Caco-2 (cell line): Measurements from ENCODE around the gene CTIF. TPM values are rescaled to one million over a fixed set of nuclear protein-coding genes. Genes with fewer than 3 reads are reported as not detected.
A peak's percentile ranks its signal among the peaks of the same experiment; 100 is the strongest.

Experiments used
- BruUV-seq: library from RNA; stranded (reverse); fragments of 400-500 nt; replicated peaks from 2 replicates; lab custom pipeline; 2021; lab: Mats Ljungman, UMichigan
- CTCF ChIA-PET: fragments of 300-600 bp; sonication (Branson Sonifier 250); formaldehyde crosslinking; loops from one replicate; lab custom pipeline; 2022; ENCODE audit warnings: antibody characterized with exemption; lab: Charles Lee
- POLR2A ChIA-PET: fragments of 300-600 bp; sonication (Branson Sonifier 250); formaldehyde crosslinking; loops from one replicate; lab custom pipeline; 2022; ENCODE audit warnings: antibody characterized with exemption; lab: Charles Lee
- DNase-seq, 2 experiments: peaks; one replicate each; pipeline versions ENCODE4 v3.0.0 to v3.0.0-alpha.2; 2020 to 2022
- H3K27me3 ChIP-seq: replicated peaks from 2 replicates; pipeline ENCODE4 v1.6.0; 2011; ENCODE audit warnings: low read length; ENCODE audit not compliant: control insufficient read depth, insufficient read depth
- H3K36me3 ChIP-seq: 2 replicates; pipeline ENCODE4 v1.5.1; 2011; ENCODE audit warnings: low read length; ENCODE audit not compliant: control insufficient read depth, insufficient read depth
- H3K4me1 ChIP-seq: fragments of 250-450 bp; sonication (Bioruptor Pico); 2 replicates; pipeline ENCODE4 v1.5.1; 2020; ENCODE audit warnings: mild to moderate bottlenecking
- H3K4me3 ChIP-seq: 2 replicates; pipeline ENCODE4 v1.5.1; 2011; ENCODE audit warnings: low read depth, mild to moderate bottlenecking, control low read depth, low read length
- H3K9me3 ChIP-seq: fragments of 250-450 bp; sonication (Bioruptor Pico); 2 replicates; pipeline ENCODE4 v1.5.1; 2020; ENCODE audit warnings: mild to moderate bottlenecking, moderate library complexity
- H3K27ac Mint-ChIP-seq: one replicate; pipeline ENCODE4 v1.8.0; 2022; ENCODE audit warnings: mixed read lengths; ENCODE audit not compliant: unreplicated experiment
- H3K27me3 Mint-ChIP-seq: one replicate; pipeline ENCODE4 v1.8.0; 2022; ENCODE audit warnings: mixed read lengths; ENCODE audit not compliant: insufficient read depth, unreplicated experiment
- H3K36me3 Mint-ChIP-seq: one replicate; pipeline ENCODE4 v1.8.0; 2022; ENCODE audit warnings: mild to moderate bottlenecking, mixed read lengths; ENCODE audit not compliant: insufficient read depth, unreplicated experiment
- H3K4me1 Mint-ChIP-seq: one replicate; pipeline ENCODE4 v1.8.0; 2022; ENCODE audit warnings: low read depth, mixed read lengths; ENCODE audit not compliant: unreplicated experiment
- H3K4me3 Mint-ChIP-seq: one replicate; pipeline ENCODE4 v1.8.0; 2022; ENCODE audit warnings: mild to moderate bottlenecking, moderate library complexity, mixed read lengths; ENCODE audit not compliant: unreplicated experiment
- H3K9me3 Mint-ChIP-seq: one replicate; pipeline ENCODE4 v1.8.0; 2022; ENCODE audit warnings: mixed read lengths; ENCODE audit not compliant: unreplicated experiment
- CTCF ChIP-seq, 2 experiments: fragments of 200-600 bp in 1 of 2; IDR thresholded peaks; 1 replicate in 1 of 2; 2 replicates in 1 of 2; pipeline versions ENCODE4 v1.5.1 to v1.8.0; 2011 to 2022; ENCODE audit warnings: antibody characterized with exemption in 1 of 2, control low read depth in 1 of 2, inconsistent platforms in 1 of 2, low read depth in 1 of 2, low read length in 1 of 2, mild to moderate bottlenecking in 1 of 2, moderate library complexity in 1 of 2; ENCODE audit not compliant: insufficient read depth in 1 of 2, severe bottlenecking in 1 of 2, unreplicated experiment in 1 of 2
- intact Hi-C: fragments of 100-400 bp; cut with micrococcal nuclease; formaldehyde crosslinking; loops from one replicate; pipeline ENCODE4 v1.10.0; 2022; ENCODE audit not compliant: unreplicated experiment
- total RNA-seq: library from RNA; stranded (reverse); gene quantifications from 2 replicates; pipeline ENCODE4 v1.2.3, GENCODE V29; 2022

CTIF gene
- total RNA-seq, 1 experiment from 2014 or later, result 19.9 TPM

- H3K4me3 Mint-ChIP-seq, result no peak overlapping the region
- POLR2A ChIA-PET, result no interaction called here
- Histone ChIP-seq H3K36me3 (no peaks in the 10 kb centered on the region), H3K27me3 (no peaks in the 10 kb centered on the region), H3K9me3 (no peaks in the 10 kb centered on the region), H3K4me1 (peaks cover 9% of the 10 kb centered on the region), H3K4me3 (no peak overlapping the region)
- no peaks in the 10 kb centered on the region for H3K4me1 Mint-ChIP-seq
- intact Hi-C loops, result no loop called here
- BruUV-seq, result no TSS peak
- H3K36me3 Mint-ChIP-seq, result no peaks in the 10 kb centered on the region
- H3K27me3 Mint-ChIP-seq, result no peaks in the 10 kb centered on the region
- DNase-seq, result no peak
- CTCF ChIA-PET, result no interaction called here
- no peaks in the 10 kb centered on the region for H3K9me3 Mint-ChIP-seq
- H3K27ac Mint-ChIP-seq, result no peak overlapping the region
- no peak for TF ChIP-seq CTCF (IDR thresholded peaks at IDR 0.05; ENCODE audit: insufficient read depth in 1 of 2, low read depth in 1 of 2, low read length in 1 of 2, severe bottlenecking in 1 of 2, unreplicated experiment in 1 of 2)
Observed at GRCh38 chr18:48776156-48776555, 237.3 kb downstream of the CTIF start.

GRCh38 chr18:48776641-48777025 is 237.8 kb downstream of the CTIF start:
- intact Hi-C loops, result no loop called here
- no peak for DNase-seq
- Histone ChIP-seq H3K4me3 (no peak overlapping the region), H3K36me3 (no peaks in the 10 kb centered on the region), H3K9me3 (no peaks in the 10 kb centered on the region), H3K27me3 (no peaks in the 10 kb centered on the region), H3K4me1 (peaks cover 10% of the 10 kb centered on the region)
- Mint-ChIP-seq H3K4me3 (no peak overlapping the region), H3K9me3 (no peaks in the 10 kb centered on the region), H3K27ac (no peak overlapping the region), H3K36me3 (no peaks in the 10 kb centered on the region), H3K4me1 (no peaks in the 10 kb centered on the region), H3K27me3 (no peaks in the 10 kb centered on the region)
- ChIA-PET POLR2A (no interaction called here), CTCF (no interaction called here)
- BruUV-seq, result no TSS peak
- TF ChIP-seq CTCF (IDR thresholded peaks at IDR 0.05; ENCODE audit: insufficient read depth in 1 of 2, low read depth in 1 of 2, low read length in 1 of 2, severe bottlenecking in 1 of 2, unreplicated experiment in 1 of 2), result no peak

- no peaks in the 10 kb centered on the region for H3K27me3 ChIP-seq
- peaks cover 15% of the 10 kb centered on the region for H3K4me1 ChIP-seq
- Mint-ChIP-seq H3K27ac (no peak overlapping the region), H3K4me3 (no peak overlapping the region), H3K36me3 (no peaks in the 10 kb centered on the region), H3K9me3 (no peaks in the 10 kb centered on the region), H3K4me1 (no peaks in the 10 kb centered on the region), H3K27me3 (no peaks in the 10 kb centered on the region)
- POLR2A ChIA-PET, result no interaction called here
- TF ChIP-seq CTCF (IDR thresholded peaks at IDR 0.05; ENCODE audit: insufficient read depth in 1 of 2, low read depth in 1 of 2, low read length in 1 of 2, severe bottlenecking in 1 of 2, unreplicated experiment in 1 of 2), result peak; percentile 32 to 51
- intact Hi-C loops, result no loop called here
- CTCF ChIA-PET, result no interaction called here
- peak; percentile 42 to 50 for DNase-seq
- no TSS peak for BruUV-seq
- no peaks in the 10 kb centered on the region for H3K9me3 ChIP-seq
- H3K4me3 ChIP-seq, result no peak overlapping the region
- no peaks in the 10 kb centered on the region for H3K36me3 ChIP-seq
Observed at GRCh38 chr18:48777026-48777743, 238.4 kb downstream of the CTIF start.
